ENCODE measurements around the gene RAD18.

- TF ChIP-seq EZH2 (IDR thresholded peaks at IDR 0.05; ENCODE audit: borderline replicate concordance, low read depth, low read length, poor library complexity, severe bottlenecking), result no peak
- no peak for TF ChIP-seq CTCF (conservative IDR thresholded peaks at IDR 0.05; ENCODE audit: low read depth, low read length)
Measured at GRCh38 chr3:8976540-8977182, 13.4 kb upstream of the RAD18 start.
